ENCODE data around the gene HKDC1.
"Not testable (repeated sequence)": the region's sequence is repeated elsewhere in the genome, so short reads cannot be mapped to it uniquely, and the experiment has no call there.

Gene HKDC1, protein sequence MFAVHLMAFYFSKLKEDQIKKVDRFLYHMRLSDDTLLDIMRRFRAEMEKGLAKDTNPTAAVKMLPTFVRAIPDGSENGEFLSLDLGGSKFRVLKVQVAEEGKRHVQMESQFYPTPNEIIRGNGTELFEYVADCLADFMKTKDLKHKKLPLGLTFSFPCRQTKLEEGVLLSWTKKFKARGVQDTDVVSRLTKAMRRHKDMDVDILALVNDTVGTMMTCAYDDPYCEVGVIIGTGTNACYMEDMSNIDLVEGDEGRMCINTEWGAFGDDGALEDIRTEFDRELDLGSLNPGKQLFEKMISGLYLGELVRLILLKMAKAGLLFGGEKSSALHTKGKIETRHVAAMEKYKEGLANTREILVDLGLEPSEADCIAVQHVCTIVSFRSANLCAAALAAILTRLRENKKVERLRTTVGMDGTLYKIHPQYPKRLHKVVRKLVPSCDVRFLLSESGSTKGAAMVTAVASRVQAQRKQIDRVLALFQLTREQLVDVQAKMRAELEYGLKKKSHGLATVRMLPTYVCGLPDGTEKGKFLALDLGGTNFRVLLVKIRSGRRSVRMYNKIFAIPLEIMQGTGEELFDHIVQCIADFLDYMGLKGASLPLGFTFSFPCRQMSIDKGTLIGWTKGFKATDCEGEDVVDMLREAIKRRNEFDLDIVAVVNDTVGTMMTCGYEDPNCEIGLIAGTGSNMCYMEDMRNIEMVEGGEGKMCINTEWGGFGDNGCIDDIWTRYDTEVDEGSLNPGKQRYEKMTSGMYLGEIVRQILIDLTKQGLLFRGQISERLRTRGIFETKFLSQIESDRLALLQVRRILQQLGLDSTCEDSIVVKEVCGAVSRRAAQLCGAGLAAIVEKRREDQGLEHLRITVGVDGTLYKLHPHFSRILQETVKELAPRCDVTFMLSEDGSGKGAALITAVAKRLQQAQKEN

GRCh38 chr10:69220041-69220451 lies at the start of gene HKDC1:
HKDC1 (plus strand) TSS chr10:69220332; CDS start chr10:69220436, 104 bp downstream.
- no peak for DNase-seq

DNA sequence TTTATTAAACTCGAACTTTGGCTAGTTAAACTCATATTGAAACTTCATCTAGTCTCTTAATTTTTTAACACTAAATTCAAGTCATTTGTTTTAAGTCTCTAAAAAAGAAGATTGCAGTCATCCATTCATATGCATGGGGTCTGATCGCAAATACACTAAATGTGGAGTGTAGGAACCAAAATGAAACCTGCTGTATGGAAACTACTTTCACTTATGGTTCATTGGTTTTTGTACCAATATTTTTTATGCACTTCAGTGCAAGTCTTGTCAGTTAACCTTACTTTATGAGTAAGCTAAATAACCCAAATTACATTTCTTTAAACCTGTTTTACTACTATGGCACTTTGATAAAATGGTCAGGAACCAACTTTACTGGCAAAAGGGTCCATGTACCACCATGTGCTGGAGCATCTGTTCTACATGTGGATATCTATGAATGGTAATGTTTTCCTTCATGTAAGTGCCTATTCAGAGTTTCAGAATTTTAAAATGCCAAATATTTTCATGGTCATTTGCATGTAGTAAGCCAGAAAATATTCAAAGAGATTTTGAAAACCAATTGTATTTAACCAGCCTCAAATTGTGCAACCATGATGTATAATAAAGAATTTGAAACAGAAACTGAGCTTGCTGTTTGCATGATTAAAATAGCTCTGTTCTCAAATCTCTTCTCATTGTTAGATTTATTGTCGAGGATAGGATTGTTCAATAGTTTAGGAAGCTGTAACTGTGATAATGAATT lies 47.7 kb upstream of the HKDC1 start:
- no peak for DNase-seq

- DNase-seq, result not testable (repeated sequence)
Observed at GRCh38 chr10:69175326-69175725, 44.8 kb upstream of the HKDC1 start.

DNA sequence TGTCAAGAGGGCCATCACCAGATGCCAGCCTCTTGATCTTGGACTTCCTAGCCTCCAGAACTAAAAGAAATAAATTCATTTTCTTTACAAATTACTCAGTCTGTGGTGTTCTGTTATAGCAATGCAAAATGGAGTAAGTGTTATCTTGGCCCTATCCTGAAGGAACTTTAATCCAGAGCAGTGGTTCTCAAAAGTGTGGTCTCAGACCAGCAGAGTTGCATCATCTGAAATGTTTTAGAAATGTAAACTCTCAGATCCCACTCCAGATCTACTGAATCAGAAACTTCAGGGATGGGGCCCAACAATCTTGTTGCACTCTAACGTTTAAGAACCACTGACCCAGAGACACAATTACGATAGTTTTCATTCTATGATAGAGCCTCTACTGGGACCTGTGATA lies 43.3 kb upstream of the HKDC1 start:
- no peak for DNase-seq

- DNase-seq, result no peak
Observed at GRCh38 chr10:69179089-69179742, 40.9 kb upstream of the HKDC1 start.

GRCh38 chr10:69179743-69180524 lies 40.2 kb upstream of the HKDC1 start, which contains the start of gene SUPV3L1:
SUPV3L1 (plus strand) TSS chr10:69180234; CDS start chr10:69180292, 58 bp downstream.
- DNase-seq, result peak; percentile 80 to 90

DNA sequence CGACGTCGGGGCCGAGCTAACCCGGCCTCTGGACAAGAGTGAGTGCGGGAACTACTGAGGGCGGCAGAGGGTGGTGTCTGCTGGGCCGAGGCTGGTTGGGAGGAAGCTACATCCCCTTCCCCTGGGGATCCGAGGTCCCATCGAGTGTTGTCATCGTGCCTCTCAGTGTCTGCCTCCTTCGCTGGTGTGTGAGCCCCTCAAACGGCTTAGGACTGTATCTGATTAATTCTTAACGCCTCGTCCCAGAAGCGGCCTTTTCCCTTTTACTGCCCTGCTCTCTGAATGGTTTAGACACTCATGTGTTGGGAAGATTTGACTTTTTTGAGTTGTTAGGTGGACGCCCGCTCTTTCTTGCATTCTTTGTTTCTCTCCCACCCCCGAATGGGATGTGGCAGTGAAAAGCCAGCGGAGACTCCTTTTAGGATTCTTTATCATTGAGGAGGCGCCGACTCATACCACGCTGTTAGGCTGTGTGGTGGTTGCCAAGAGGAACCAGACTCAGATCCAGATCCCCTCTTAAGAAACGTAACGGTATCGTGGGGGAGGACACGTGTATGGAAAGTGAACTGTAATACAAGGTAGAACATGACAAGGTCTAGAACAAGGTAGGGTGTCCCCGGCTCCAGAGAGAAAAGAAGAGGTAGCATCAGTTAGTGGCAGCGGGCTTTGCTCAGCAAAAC lies 39.5 kb upstream of the HKDC1 start:
- no peak for DNase-seq

DNA sequence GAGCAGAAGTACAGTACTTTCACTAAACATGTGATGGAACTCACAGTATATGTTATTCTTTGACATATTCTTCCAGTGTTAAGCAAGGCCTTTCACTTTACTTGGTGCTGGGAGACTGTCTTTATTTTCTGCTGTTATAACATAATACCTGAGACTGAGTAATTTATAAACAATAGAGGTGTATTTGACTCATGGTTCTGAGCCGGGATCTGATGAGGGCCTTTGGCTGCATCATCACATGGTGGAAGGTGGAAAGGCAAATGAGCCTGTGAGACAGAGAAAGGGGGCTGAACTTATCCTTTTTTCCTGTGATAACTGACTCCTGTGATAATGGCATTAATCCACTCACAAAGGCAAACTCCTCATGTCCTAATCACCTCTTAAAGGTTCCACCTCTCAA lies 38.7 kb upstream of the HKDC1 start:
- DNase-seq, result no peak

GRCh38 chr10:69182005-69182404 lies 38.1 kb upstream of the HKDC1 start:
- DNase-seq, result no peak

DNA sequence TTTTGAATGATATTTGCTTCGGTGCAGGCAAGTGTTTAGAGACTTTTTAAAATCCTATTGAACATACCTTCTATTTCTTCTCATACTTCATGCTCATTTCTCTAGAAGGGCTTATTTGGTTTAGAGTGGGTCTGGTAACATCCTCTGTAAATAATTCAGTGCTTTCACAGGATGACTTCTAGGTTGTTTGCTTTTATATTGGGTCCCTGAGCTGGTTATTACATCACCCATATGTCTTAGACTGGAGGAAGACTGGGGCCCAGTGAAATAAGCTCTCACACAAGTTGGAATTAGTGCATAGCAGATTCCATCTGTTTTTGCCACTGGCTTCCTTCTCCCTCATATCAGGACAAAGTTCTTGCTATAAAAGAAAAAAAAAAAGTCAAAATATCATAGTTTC lies 33.6 kb upstream of the HKDC1 start:
- no peak for DNase-seq

DNA sequence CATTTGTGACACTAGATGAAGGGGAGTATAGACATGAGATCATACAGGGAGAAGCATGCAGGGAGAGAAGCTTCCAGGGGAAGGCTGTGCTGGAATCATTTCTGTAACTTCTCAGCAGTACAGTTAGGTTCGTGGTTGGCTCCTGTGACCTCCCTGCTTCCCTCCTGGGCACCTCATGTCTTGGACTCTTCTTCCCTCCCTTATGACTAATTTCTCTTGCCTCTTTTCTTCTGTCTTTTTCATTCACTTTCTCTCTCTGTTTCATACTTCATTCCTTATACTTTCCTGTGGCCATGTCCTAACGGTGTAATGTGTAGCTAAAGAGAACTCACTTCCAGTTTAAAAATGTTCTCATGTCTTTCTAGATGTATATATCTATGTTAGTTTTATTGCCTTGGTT lies 19.1 kb upstream of the HKDC1 start:
- DNase-seq, result no peak

GRCh38 chr10:69202332-69202731 lies 17.8 kb upstream of the HKDC1 start:
- DNase-seq, result no peak

DNA sequence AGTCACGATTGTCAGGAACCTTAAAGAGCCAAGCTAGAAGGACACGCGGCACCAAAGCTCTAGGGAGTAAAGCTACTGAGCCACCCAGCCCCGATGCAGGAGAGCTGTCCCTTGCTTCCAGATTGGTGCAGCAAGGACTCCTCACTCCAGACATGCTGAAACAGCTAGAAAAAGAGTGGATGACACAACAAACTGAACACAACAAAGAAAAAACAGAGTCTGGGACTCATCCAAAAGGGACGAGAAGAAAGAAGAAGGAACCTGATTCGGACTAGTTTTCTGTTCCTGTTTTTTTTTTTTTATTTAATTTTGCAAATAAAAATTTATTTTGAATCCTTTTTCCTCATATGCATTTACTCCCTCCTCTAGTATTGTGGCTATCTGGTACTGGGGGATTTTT lies 11.4 kb upstream of the HKDC1 start:
- no peak for DNase-seq

DNA sequence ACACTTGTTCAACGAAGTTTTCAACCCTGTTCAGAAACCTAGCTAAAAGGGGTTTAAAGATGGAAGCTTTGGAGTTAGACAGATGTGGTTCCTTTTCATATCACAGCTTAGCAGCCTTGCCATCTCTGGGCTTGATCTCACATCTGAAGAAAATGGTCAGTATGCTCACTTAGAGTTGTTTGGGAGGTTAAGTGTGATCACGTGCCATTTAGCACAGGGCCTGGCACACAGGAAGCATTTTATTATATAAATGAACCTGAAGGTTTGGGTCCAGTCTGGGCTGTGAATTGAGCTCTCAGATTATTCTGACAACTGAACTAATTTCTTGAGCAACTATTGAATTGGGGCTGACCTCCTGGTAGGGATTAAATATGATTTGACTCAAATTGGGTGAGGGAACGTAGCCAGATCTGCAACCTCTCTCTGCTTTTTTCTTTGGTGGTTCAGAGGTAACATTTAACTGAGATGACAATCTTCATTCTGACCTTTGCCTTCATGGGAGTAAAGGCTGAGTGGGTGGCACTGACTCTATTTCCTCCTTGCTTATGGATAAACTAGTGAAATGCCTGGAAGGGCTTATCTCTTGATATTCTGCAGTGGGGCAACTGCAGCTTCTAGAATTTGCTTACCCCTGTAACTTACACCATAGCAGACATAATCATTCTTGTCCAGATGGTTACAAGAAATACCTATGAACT lies 10.2 kb upstream of the HKDC1 start:
- DNase-seq, result no peak

DNA sequence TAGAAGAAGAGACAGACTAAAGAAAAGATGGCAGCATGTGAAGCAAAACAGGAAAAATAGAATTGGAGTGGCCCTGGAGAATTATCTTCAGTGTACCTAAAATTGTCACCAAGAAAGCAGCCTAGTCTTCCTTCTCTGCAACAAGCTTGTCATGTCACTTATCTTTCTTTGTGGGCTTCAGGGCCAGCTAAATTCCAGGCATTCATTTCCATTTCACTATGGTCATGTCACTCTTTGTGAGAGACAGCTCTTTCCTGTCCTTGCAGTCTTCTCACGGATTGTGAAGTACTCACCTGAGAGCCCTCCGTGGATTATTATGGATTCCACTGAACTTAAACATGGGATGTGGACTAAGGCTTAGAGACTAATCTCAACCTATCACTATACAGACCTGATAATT lies 9.0 kb upstream of the HKDC1 start:
- DNase-seq, result no peak

GRCh38 chr10:69211524-69211923 lies 8.6 kb upstream of the HKDC1 start:
- no peak for DNase-seq

GRCh38 chr10:69213591-69214311 lies 6.4 kb upstream of the HKDC1 start:
- DNase-seq, result no peak

- DNase-seq, result no peak
Observed at GRCh38 chr10:69214666-69215131, 5.4 kb upstream of the HKDC1 start.

- DNase-seq, result no peak
Observed at GRCh38 chr10:69215405-69216171, 4.5 kb upstream of the HKDC1 start.

All from NCI-H446 (cell line).